GM12873 (cell line): ENCODE measurements around the gene MYO1B.

ENCODE experiments used
- CTCF ChIP-seq: IDR thresholded peaks from 2 replicates; pipeline ENCODE4 v1.5.1; 2012; ENCODE audit warnings: low read depth, mild to moderate bottlenecking, moderate library complexity, low read length, control low read depth; ENCODE audit not compliant: insufficient read depth; ENCODE audit errors: missing control alignments

The MYO1B gene

GRCh38 chr2:191249156-191249813, 4.1 kb downstream of the MYO1B start:
- no peak for TF ChIP-seq CTCF

- no peak for TF ChIP-seq CTCF
Measured at GRCh38 chr2:191250400-191250799, 5.2 kb downstream of the MYO1B start.

- TF ChIP-seq CTCF, result no peak
Measured at GRCh38 chr2:191250986-191251385, 5.8 kb downstream of the MYO1B start.

- no peak for TF ChIP-seq CTCF
Measured at GRCh38 chr2:191252699-191253098, 7.5 kb downstream of the MYO1B start.

GRCh38 chr2:191253476-191253875, 8.3 kb downstream of the MYO1B start:
- no peak for TF ChIP-seq CTCF

- no peak for TF ChIP-seq CTCF
Measured at GRCh38 chr2:191255271-191255670, 10.1 kb downstream of the MYO1B start.

GRCh38 chr2:191255756-191256312, 10.6 kb downstream of the MYO1B start:
- TF ChIP-seq CTCF, result no peak
